ENCODE results near the gene LRRC14B. TPM values are rescaled to one million over a fixed set of nuclear protein-coding genes. Genes with fewer than 3 reads are reported as not detected.
"Not testable (repeated sequence)": the region's sequence is repeated elsewhere in the genome, so short reads cannot be mapped to it uniquely, and the experiment has no call there.

The LRRC14B gene
- total and polyA plus RNA-seq, 7 experiments from 2014 or later, result 0.51 TPM; not detected in 6

DNA sequence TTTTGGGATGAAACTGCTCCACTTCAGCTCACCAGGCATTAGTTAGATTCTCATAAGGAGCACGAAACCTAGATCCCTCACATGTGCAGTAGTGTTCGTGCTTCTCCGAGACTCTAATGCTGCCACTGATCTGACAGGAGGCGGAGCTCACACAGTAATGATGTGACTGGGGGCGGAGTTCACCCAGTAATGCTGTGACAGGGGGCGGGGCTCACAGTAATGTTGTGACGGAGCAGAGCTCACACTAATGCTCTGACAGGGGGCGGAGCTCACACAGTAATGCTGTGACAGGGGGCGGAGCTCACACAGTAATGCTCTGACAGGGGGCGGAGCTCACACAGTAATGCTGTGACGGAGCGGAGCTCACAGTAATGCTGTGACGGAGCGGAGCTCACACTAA is 27.1 kb upstream of the LRRC14B start:
- CTCF ChIA-PET, result no interaction called here
- no peaks in the 10 kb centered on the region for H3K4me1 Mint-ChIP-seq
- intact Hi-C loops (cut with micrococcal nuclease), result no loop called here

DNA sequence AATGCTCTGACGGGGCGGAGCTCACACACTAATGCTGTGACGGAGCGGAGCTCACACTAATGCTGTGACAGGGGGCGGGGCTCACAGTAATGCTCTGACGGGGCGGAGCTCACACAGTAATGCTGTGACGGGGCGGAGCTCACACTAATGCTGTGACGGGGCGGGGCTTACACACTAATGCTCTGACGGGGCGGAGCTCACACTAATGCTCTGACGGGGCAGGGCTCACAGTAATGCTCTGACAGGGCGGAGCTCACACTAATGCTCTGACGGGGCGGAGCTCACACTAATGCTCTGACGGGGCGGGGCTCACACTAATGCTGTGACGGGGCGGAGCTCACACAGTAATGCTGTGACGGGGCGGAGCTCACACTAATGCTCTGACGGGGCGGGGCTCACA is 26.5 kb upstream of the LRRC14B start:
- H3K36me3 Mint-ChIP-seq; H3K9me3 ChIP-seq (ENCODE audit: control insufficient read depth in 2 of 3, low read length in 3 of 3); H3K4me1 ChIP-seq (ENCODE audit: control insufficient read depth in 2 of 2, insufficient read depth in 2 of 2, low read length in 2 of 2); H3K4me1 Mint-ChIP-seq; POLR2A ChIA-PET; H3K4me3 Mint-ChIP-seq; CTCF ChIA-PET; H3K4me3 ChIP-seq (ENCODE audit: low read length); H3K27ac ChIP-seq (ENCODE audit: low read depth, low read length); H3K9me3 Mint-ChIP-seq; intact Hi-C loops (cut with micrococcal nuclease); H3K27ac Mint-ChIP-seq; H3K36me3 ChIP-seq (ENCODE audit: control insufficient read depth in 2 of 3, insufficient read depth in 3 of 3, low read length in 3 of 3); ATAC-seq; H3K27me3 ChIP-seq (ENCODE audit: control insufficient read depth in 2 of 2, insufficient read depth in 2 of 2, low read length in 2 of 2); DNase-seq: not testable (repeated sequence)
- H3K27me3 Mint-ChIP-seq, result peaks cover 0 to 17% (median 10%) of the 10 kb centered on the region in 5 donors

More for the DNA sequence above, 27.1 kb upstream of the LRRC14B start:
- no peaks in the 10 kb centered on the region for H3K9me3 Mint-ChIP-seq
- DNase-seq, result no peak
- Histone ChIP-seq H3K36me3 (ENCODE audit: control insufficient read depth in 2 of 3, insufficient read depth in 3 of 3, low read length in 3 of 3) (no peaks in the 10 kb centered on the region), H3K9me3 (ENCODE audit: control insufficient read depth in 2 of 3, low read length in 3 of 3) (no peaks in the 10 kb centered on the region), H3K4me3 (ENCODE audit: low read length) (no peak overlapping the region), H3K4me1 (ENCODE audit: control insufficient read depth in 2 of 2, insufficient read depth in 2 of 2, low read length in 2 of 2) (no peaks in the 10 kb centered on the region), H3K27ac (ENCODE audit: low read depth, low read length) (no peak overlapping the region), H3K27me3 (ENCODE audit: control insufficient read depth in 2 of 2, insufficient read depth in 2 of 2, low read length in 2 of 2) (no peaks in the 10 kb centered on the region)
- POLR2A ChIA-PET, result no interaction called here
- no peak overlapping the region for H3K27ac Mint-ChIP-seq
- H3K27me3 Mint-ChIP-seq, result peaks cover 2 to 21% (median 16%) of the 10 kb centered on the region in 5 donors
- ATAC-seq, result no peak
- H3K36me3 Mint-ChIP-seq, result no peaks in the 10 kb centered on the region
- H3K4me3 Mint-ChIP-seq, result no peak overlapping the region

DNA sequence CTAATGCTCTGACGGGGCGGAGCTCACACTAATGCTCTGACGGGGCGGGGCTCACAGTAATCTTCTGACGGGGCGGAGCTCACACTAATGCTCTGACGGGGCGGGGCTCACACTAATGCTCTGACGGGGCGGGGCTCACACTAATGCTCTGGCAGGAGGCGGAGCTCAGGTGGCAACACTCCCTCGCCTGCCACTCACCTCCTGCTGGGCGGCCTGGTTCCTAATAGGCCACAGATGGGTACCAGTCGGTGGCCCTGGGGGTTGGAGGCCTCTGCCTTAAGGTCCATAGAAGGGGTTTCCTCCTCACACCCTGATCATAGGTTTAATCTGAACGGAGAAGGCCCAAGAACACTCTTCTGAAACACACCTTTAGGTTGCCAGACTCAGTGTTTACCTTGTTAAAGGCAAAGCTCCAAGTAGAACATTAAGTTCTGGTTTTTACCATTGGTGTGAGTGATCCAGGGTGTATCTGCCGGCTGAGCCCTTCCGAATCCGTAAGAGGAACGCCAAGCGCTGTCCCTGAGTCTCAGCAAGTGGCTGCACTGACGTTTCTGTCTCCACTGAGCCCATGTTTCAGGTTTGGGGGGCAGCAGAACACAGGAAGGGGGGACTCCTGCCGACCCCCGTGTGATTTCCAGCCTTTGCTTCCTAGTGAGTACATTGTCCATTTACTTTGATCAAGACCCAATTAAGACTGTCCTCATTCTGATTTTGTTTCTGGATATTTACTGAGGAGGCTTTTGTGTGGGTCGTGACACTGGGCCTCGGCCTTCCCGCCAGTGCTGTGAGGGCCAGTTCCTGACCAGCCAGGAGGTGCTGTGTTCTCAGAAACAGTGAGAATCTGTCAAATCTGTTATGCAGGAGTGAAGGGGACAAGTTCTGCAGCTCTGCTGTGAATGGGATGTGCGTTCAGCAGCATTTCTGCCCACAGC is 24.6 kb upstream of the LRRC14B start:
- no peak overlapping the region for H3K4me3 Mint-ChIP-seq

DNA sequence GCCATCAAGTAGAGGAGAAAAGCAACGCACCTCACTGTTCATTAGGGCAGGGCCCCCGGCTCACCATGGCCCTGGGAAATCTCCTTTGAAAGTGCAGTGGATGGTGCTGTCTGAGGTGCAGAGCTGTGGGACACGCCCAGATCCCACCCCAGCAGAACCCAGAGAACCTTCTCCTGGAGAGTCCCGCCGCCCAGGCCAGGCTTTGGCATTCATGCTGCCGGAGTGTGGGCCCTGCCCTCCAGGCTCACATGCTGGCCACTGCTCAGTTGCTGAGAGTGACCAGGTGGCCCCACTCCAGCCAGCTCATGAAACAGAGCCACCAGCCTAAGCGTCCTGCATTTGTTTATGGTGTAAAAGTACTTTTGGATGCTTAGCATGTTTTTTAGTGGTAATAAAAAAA is 23.8 kb upstream of the LRRC14B start:
- no peaks in the 10 kb centered on the region for H3K4me1 Mint-ChIP-seq
- no peak for ATAC-seq
- H3K27ac Mint-ChIP-seq, result no peak overlapping the region
- no peaks in the 10 kb centered on the region for H3K27me3 Mint-ChIP-seq
- Histone ChIP-seq H3K4me3 (ENCODE audit: low read length) (no peak overlapping the region), H3K27me3 (ENCODE audit: control insufficient read depth in 2 of 2, insufficient read depth in 2 of 2, low read length in 2 of 2) (no peaks in the 10 kb centered on the region), H3K9me3 (ENCODE audit: control insufficient read depth in 2 of 3, low read length in 3 of 3) (no peaks in the 10 kb centered on the region), H3K36me3 (ENCODE audit: control insufficient read depth in 2 of 3, insufficient read depth in 3 of 3, low read length in 3 of 3) (no peaks in the 10 kb centered on the region), H3K4me1 (ENCODE audit: control insufficient read depth in 2 of 2, insufficient read depth in 2 of 2, low read length in 2 of 2) (no peaks in the 10 kb centered on the region), H3K27ac (ENCODE audit: low read depth, low read length) (no peak overlapping the region)
- H3K4me3 Mint-ChIP-seq, result no peak overlapping the region
- intact Hi-C loops (cut with micrococcal nuclease), result no loop called here
- CTCF ChIA-PET, result no interaction called here
- no peaks in the 10 kb centered on the region for H3K9me3 Mint-ChIP-seq
- POLR2A ChIA-PET, result no interaction called here
- no peaks in the 10 kb centered on the region for H3K36me3 Mint-ChIP-seq
- DNase-seq, result no peak

More for the DNA sequence above, 24.6 kb upstream of the LRRC14B start:
- Histone ChIP-seq H3K4me3 (ENCODE audit: low read length) (no peak overlapping the region), H3K4me1 (ENCODE audit: control insufficient read depth in 2 of 2, insufficient read depth in 2 of 2, low read length in 2 of 2) (no peaks in the 10 kb centered on the region), H3K36me3 (ENCODE audit: control insufficient read depth in 2 of 3, insufficient read depth in 3 of 3, low read length in 3 of 3) (no peaks in the 10 kb centered on the region), H3K27me3 (ENCODE audit: control insufficient read depth in 2 of 2, insufficient read depth in 2 of 2, low read length in 2 of 2) (no peaks in the 10 kb centered on the region), H3K9me3 (ENCODE audit: control insufficient read depth in 2 of 3, low read length in 3 of 3) (no peaks in the 10 kb centered on the region), H3K27ac (ENCODE audit: low read depth, low read length) (no peak overlapping the region)
- intact Hi-C loops (cut with micrococcal nuclease), result no loop called here
- Mint-ChIP-seq H3K27ac (no peak overlapping the region), H3K4me1 (no peaks in the 10 kb centered on the region), H3K9me3 (no peaks in the 10 kb centered on the region), H3K36me3 (no peaks in the 10 kb centered on the region), H3K27me3 (no peaks in the 10 kb centered on the region)
- POLR2A ChIA-PET, result no interaction called here
- ATAC-seq (no peak), DNase-seq (no peak)
- CTCF ChIA-PET, result no interaction called here

DNA sequence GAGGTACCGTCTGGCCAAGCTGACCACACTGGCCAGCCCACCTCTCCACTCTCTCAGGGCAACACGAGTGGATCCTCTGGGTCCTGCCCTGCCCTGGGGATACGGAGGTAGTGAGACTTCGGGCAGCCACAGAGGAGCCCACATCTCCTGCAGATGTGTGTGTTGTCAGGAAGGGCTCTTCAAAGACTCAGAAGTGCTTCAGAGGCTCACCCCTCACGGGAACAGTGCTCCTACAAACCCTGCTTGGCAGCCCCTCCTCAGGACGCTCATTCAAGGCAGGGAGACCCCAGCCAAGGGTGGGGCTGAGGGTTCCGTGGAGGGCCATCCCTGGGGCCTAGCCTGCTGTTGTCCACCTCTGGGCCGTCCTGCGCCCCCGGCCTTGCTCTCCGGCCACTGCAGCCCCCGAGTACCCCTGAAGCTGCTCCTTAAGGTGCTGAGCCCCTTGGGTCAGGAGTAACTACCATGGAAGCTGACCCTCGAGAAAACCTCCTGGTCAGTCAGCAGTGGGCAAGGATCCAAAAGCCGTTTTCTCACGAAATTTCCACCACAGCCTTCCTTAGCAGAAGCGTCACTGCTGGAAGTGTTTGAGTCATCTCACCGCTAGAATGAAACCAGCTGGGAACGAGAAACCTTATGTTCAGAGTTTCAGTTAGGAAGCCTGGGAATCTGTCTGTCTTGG is 23.2 kb upstream of the LRRC14B start:
- H3K4me3 Mint-ChIP-seq, result no peak overlapping the region
- H3K27me3 Mint-ChIP-seq, result no peaks in the 10 kb centered on the region
- CTCF ChIA-PET, result no interaction called here
- POLR2A ChIA-PET, result no interaction called here
- no peaks in the 10 kb centered on the region for H3K9me3 ChIP-seq (ENCODE audit: control insufficient read depth in 2 of 3, low read length in 3 of 3)
- peaks cover 0 to 4% (median 0%) of the 10 kb centered on the region in 5 donors for H3K36me3 Mint-ChIP-seq
- intact Hi-C loops (cut with micrococcal nuclease), result no loop called here
- no peak overlapping the region for H3K4me3 ChIP-seq (ENCODE audit: low read length)
- no peaks in the 10 kb centered on the region for H3K27me3 ChIP-seq (ENCODE audit: control insufficient read depth in 2 of 2, insufficient read depth in 2 of 2, low read length in 2 of 2)
- H3K27ac ChIP-seq (ENCODE audit: low read depth, low read length), result no peak overlapping the region
- H3K4me1 ChIP-seq (ENCODE audit: control insufficient read depth in 2 of 2, insufficient read depth in 2 of 2, low read length in 2 of 2), result no peaks in the 10 kb centered on the region
- H3K9me3 Mint-ChIP-seq, result no peaks in the 10 kb centered on the region
- ATAC-seq, result no peak
- H3K4me1 Mint-ChIP-seq, result no peaks in the 10 kb centered on the region
- no peak for DNase-seq
- no peaks in the 10 kb centered on the region for H3K36me3 ChIP-seq (ENCODE audit: control insufficient read depth in 2 of 3, insufficient read depth in 3 of 3, low read length in 3 of 3)
- no peak overlapping the region for H3K27ac Mint-ChIP-seq

DNA sequence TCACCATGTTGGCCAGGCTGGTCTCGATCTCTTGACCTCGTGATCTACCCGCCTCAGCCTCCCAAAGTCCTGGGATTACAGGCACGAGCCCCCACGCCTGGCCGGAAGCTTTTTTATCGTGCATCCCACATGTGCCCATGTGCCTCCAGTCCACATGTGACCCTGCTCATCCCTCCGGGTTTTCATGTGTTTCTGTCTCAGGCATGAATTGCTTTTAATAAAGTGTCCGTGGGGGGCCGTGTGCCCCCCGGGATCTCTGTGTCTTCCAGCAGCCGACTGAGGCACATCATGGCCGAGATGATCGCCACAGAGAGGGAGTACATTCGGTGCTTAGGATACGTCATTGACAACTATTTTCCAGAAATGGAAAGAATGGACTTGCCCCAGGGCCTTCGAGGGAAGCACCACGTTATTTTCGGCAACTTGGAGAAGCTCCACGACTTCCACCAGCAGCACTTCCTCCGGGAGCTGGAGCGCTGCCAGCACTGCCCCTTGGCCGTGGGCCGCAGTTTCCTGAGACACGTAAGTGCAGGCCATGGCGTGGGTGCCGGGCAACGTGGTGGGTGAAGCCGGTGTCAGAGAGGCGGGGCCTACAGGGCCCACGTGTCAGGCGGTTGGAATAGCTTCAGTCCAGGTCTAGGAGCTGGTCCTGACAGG is 22.1 kb upstream of the LRRC14B start:
- intact Hi-C loops (cut with micrococcal nuclease), result no loop called here
- Histone ChIP-seq H3K4me3 (ENCODE audit: low read length) (no peak overlapping the region), H3K27me3 (ENCODE audit: control insufficient read depth in 2 of 2, insufficient read depth in 2 of 2, low read length in 2 of 2) (no peaks in the 10 kb centered on the region), H3K36me3 (ENCODE audit: control insufficient read depth in 2 of 3, insufficient read depth in 3 of 3, low read length in 3 of 3) (no peaks in the 10 kb centered on the region), H3K27ac (ENCODE audit: low read depth, low read length) (no peak overlapping the region), H3K9me3 (ENCODE audit: control insufficient read depth in 2 of 3, low read length in 3 of 3) (no peaks in the 10 kb centered on the region), H3K4me1 (ENCODE audit: control insufficient read depth in 2 of 2, insufficient read depth in 2 of 2, low read length in 2 of 2) (no peaks in the 10 kb centered on the region)
- CTCF ChIA-PET, result no interaction called here
- POLR2A ChIA-PET, result no interaction called here
- H3K36me3 Mint-ChIP-seq, result peaks cover 0 to 4% (median 0%) of the 10 kb centered on the region in 5 donors
- H3K27me3 Mint-ChIP-seq, result peaks cover 0 to 5% (median 0%) of the 10 kb centered on the region in 5 donors
- DNase-seq (no peak), ATAC-seq (no peak)
- H3K27ac Mint-ChIP-seq, result no peak overlapping the region
- no peaks in the 10 kb centered on the region for H3K9me3 Mint-ChIP-seq
- H3K4me1 Mint-ChIP-seq, result peaks cover 0 to 1% (median 0%) of the 10 kb centered on the region in 7 donors
- H3K4me3 Mint-ChIP-seq, result no peak overlapping the region

Data from naive thymus-derived CD4-positive, alpha-beta T cell (primary cell).